LNCAP (cell line): ENCODE measurements around the gene CRY1.

Experiments
- CTCF ChIP-seq: fragments of 450-650 bp; IDR thresholded peaks from 2 replicates; pipeline ENCODE4 v1.5.1; 2017; ENCODE audit warnings: mild to moderate bottlenecking

The CRY1 gene

DNA sequence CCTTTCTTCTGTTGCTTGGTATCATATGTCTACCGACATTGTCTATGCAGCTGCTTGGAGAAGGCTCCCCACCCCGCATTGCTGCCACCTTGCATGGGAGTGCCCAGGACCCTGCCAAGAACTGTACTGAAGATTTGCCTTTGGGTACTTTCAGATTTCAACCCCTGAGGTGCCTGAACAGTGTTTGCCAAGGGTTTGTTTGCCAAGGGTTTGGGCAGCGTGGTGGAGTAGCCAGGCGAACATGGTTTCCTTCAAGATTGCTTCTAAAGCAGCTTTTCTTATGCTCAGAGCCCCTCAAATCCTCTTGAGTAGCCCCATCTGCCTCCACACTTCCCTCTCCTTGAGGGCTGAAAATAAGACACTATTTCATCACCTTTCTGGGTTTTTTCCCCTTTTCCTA is 25.3 kb upstream of the CRY1 start:
- no peak for TF ChIP-seq CTCF

DNA sequence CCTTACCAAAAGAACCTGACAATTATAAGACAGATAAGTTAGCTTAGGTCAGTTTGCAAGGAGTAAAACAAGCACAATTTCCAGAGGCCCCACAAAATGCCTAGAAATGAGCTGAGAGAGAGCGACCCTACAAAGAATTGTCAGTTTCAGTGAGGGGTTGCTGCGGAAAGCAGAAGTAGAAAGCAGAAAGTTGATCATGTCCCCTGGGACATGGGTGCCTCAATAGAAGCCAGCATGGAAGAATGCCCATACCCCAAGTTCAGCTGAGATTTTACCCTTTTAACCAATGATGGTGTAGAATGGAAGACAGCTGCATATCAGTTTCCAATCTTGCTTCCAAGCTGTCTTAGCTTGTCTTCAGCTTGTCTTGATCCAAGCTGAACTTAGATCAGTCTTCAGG is 21.8 kb upstream of the CRY1 start:
- TF ChIP-seq CTCF, result no peak

GRCh38 chr12:107111314-107111713 is 18.0 kb upstream of the CRY1 start:
- no peak for TF ChIP-seq CTCF

GRCh38 chr12:107109726-107110719 is 16.7 kb upstream of the CRY1 start:
- TF ChIP-seq CTCF, result no peak

GRCh38 chr12:107108995-107109508 is 15.7 kb upstream of the CRY1 start:
- no peak for TF ChIP-seq CTCF

GRCh38 chr12:107107381-107107780 is 14.0 kb upstream of the CRY1 start:
- no peak for TF ChIP-seq CTCF

- TF ChIP-seq CTCF, result no peak
Measured at GRCh38 chr12:107106241-107107025, 13.1 kb upstream of the CRY1 start.
